GM12878 (cell line): ENCODE results near the gene UBR2. TPM values are rescaled to one million over a fixed set of nuclear protein-coding genes. Genes with fewer than 3 reads are reported as not detected.

Experiments used
- ATAC-seq: fragments of 200-7000 bp; cut with Tn5 transposase; 3 replicates; pipeline ENCODE4 v1.9.1; 2020; ENCODE audit warnings: mild to moderate bottlenecking, moderate library complexity
- BruUV-seq: library from RNA; stranded (reverse); fragments of 400-500 nt; replicated peaks from 2 replicates; lab custom pipeline; 2021; lab: Mats Ljungman, UMichigan
- CTCF ChIA-PET: fragments of 300-600 bp; sonication (Branson Sonifier 250); formaldehyde crosslinking; extraction: SDS; loops from one replicate; lab custom pipeline; 2021; ENCODE audit warnings: inconsistent platforms; lab: Yijun Ruan, JAX
- POLR2A ChIA-PET: fragments of 350-600 bp; formaldehyde crosslinking; extraction: SDS; loops from one replicate; lab custom pipeline; 2021; ENCODE audit warnings: inconsistent platforms; lab: Charles Lee
- RAD21 ChIA-PET: fragments of 300-600 bp; sonication (Branson Sonifier 250); formaldehyde crosslinking; loops from one replicate; lab custom pipeline; 2023; ENCODE audit warnings: antibody characterized with exemption; ENCODE audit not compliant: unreplicated experiment; lab: Charles Lee
- SMC1A ChIA-PET: fragments of 300-600 bp; sonication (Branson Sonifier 250); formaldehyde crosslinking; loops from one replicate; lab custom pipeline; 2023; ENCODE audit not compliant: unreplicated experiment, uncharacterized antibody; lab: Charles Lee
- DNase-seq: peaks from one replicate; pipeline ENCODE4 v3.0.0-alpha.2; 2011; ENCODE audit warnings: low read depth, low spot score
- FAIRE-seq: peaks from 3 replicates; lab custom pipeline; 2011; peaks lifted over from hg19 to GRCh38; lab: Jason Lieb, UNC
- H2AFZ ChIP-seq: 2 replicates; pipeline ENCODE4 v1.6.0; 2011; ENCODE audit warnings: low read depth, low read length, control low read depth; ENCODE audit not compliant: control insufficient read depth
- H3K27ac ChIP-seq: 2 replicates; pipeline ENCODE4 v1.5.1; 2011; ENCODE audit warnings: control low read depth; ENCODE audit not compliant: control insufficient read depth, insufficient read depth
- H3K27me3 ChIP-seq, 2 experiments: replicated peaks in 1 of 2; 2 replicates each; pipeline versions ENCODE4 v1.6.0 to v1.6.1; 2011; ENCODE audit warnings: low read length in 1 of 2; ENCODE audit not compliant: control insufficient read depth in 2 of 2, insufficient read depth in 2 of 2
- H3K36me3 ChIP-seq, 2 experiments: 2 replicates each; pipeline ENCODE4 v1.5.1; 2011; ENCODE audit warnings: low read length in 1 of 2; ENCODE audit not compliant: control insufficient read depth in 2 of 2, insufficient read depth in 2 of 2
- H3K4me1 ChIP-seq: 2 replicates; pipeline ENCODE4 v1.6.1; 2011; ENCODE audit warnings: mild to moderate bottlenecking, low read length, moderate library complexity, mixed read lengths; ENCODE audit not compliant: control insufficient read depth, insufficient read depth
- H3K4me2 ChIP-seq: 2 replicates; pipeline ENCODE4 v1.6.0; 2011; ENCODE audit warnings: control low read depth; ENCODE audit not compliant: control insufficient read depth, insufficient read depth
- H3K4me3 ChIP-seq: fragments of 200-600 bp; sonication (generic); 2 replicates; pipeline ENCODE4 v1.5.1; 2016
- H3K79me2 ChIP-seq: 2 replicates; pipeline ENCODE4 v1.6.0; 2011; ENCODE audit warnings: low read length; ENCODE audit not compliant: control insufficient read depth, insufficient read depth
- H3K9ac ChIP-seq: 2 replicates; pipeline ENCODE4 v1.8.0; 2011; ENCODE audit warnings: low read length, control low read depth, mixed read lengths; ENCODE audit not compliant: control insufficient read depth, insufficient read depth
- H3K9me3 ChIP-seq: replicated peaks from 3 replicates; pipeline ENCODE4 v1.5.1; 2011; ENCODE audit warnings: mild to moderate bottlenecking, low read length; ENCODE audit not compliant: control insufficient read depth, insufficient read depth
- H4K20me1 ChIP-seq: 2 replicates; pipeline ENCODE4 v1.6.0; 2011; ENCODE audit not compliant: control insufficient read depth, insufficient read depth
- BHLHE40 ChIP-seq, 2 experiments: fragments of 450-650 bp in 1 of 2; IDR thresholded peaks; 2 replicates each; pipeline ENCODE4 v1.6.1; 2011 to 2017; ENCODE audit warnings: low read depth in 2 of 2, borderline replicate concordance in 1 of 2, improper control_type of control experiment in 1 of 2, low read length in 1 of 2, mild to moderate bottlenecking in 1 of 2
- EED ChIP-seq: sonication (generic); IDR thresholded peaks from 2 replicates; pipeline ENCODE4 v1.6.1; 2016; ENCODE audit warnings: antibody characterized with exemption, low read depth
- KAT2A ChIP-seq: conservative IDR thresholded peaks from 2 replicates; pipeline ENCODE4 v1.6.1; 2011; ENCODE audit warnings: low read depth, low read length; ENCODE audit not compliant: control insufficient read depth
- MEF2B ChIP-seq: fragments of 450-650 bp; IDR thresholded peaks from 2 replicates; pipeline ENCODE4 v1.6.1; 2018; ENCODE audit warnings: mild to moderate bottlenecking, moderate library complexity; ENCODE audit not compliant: partially characterized antibody, poor library complexity, severe bottlenecking
- POLR2AphosphoS2 ChIP-seq: IDR thresholded peaks from 2 replicates; pipeline ENCODE4 v1.6.1; 2011; ENCODE audit warnings: low read depth, mild to moderate bottlenecking, low read length, improper control_type of control experiment, moderate library complexity
- SP1 ChIP-seq: IDR thresholded peaks from one replicate; pipeline ENCODE4 v1.6.1; 2011; ENCODE audit warnings: low read depth, low read length
- SPI1 ChIP-seq: IDR thresholded peaks from 2 replicates; pipeline ENCODE4 v1.6.1; 2011; ENCODE audit warnings: low read depth, mild to moderate bottlenecking, low read length, moderate library complexity, borderline replicate concordance; ENCODE audit not compliant: insufficient read depth
- SUPT20H ChIP-seq: IDR thresholded peaks from 2 replicates; pipeline ENCODE4 v1.6.1; 2011; ENCODE audit warnings: low read depth, mild to moderate bottlenecking, low read length, moderate library complexity, borderline replicate concordance; ENCODE audit not compliant: control insufficient read depth
- ZNF384 ChIP-seq: IDR thresholded peaks from 2 replicates; pipeline ENCODE4 v1.6.1; 2012; ENCODE audit warnings: low read depth, mild to moderate bottlenecking, low read length, improper control_type of control experiment, borderline replicate concordance
- WGBS: methylation state at CpG from one replicate; pipeline ENCODE4 v1.1.6; 2016; ENCODE audit warnings: low lambda C conversion rate; ENCODE audit not compliant: insufficient replicate concordance, insufficient coverage; ENCODE audit errors: missing lambda C conversion rate; 5-methylcytosine and 5-hydroxymethylcytosine counted together
- in situ Hi-C: fragments of 300-500 bp; cut with MboI; formaldehyde crosslinking; loops from 9 replicates; pipeline ENCODE4 v1.14.3; 2018; ENCODE audit warnings: mixed read lengths
- intact Hi-C: fragments of 100-400 bp; cut with micrococcal nuclease; formaldehyde crosslinking; loops from one replicate; pipeline ENCODE4 v1.14.2; 2022; ENCODE audit not compliant: unreplicated experiment
- polyA plus RNA-seq, 11 experiments: library from polyadenylated mRNA; depleted of rRNA in 4 of 11; unstranded in 6 of 11; stranded (reverse) in 5 of 11; fragments of >200 nt; fragmentation: Nextera tagmentation in 4 of 11; fragmentation: Illumina TruSeq in 1 of 11; extraction: Ambion mirVana in 4 of 11; extraction: Trizol in 1 of 11; gene quantifications; 1 replicate in 1 of 11; 2 replicates in 10 of 11; pipeline versions ENCODE4 v1.2.1 to v1.2.3, GENCODE V29; 2011 to 2016; ENCODE audit warnings: inconsistent platforms in 2 of 11, missing spikeins in 2 of 11, low read depth in 1 of 11
- total RNA-seq, 4 experiments: library from RNA; depleted of rRNA in 3 of 4; stranded (reverse); fragments of >200 nt in 3 of 4; fragmentation: Illumina TruSeq in 1 of 4; extraction: Trizol in 1 of 4; gene quantifications; 2 replicates each; pipeline versions ENCODE4 v1.2.1 to v1.2.3, GENCODE V29; 2013 to 2021
- TF ChIP-seq, protein P1 (sequence below): fragments of 450-650 bp; IDR thresholded peaks from 2 replicates; pipeline ENCODE4 v1.6.1; 2017; ENCODE audit warnings: borderline replicate concordance

The UBR2 gene
- total and polyA plus RNA-seq, 10 of the 15 experiments (the other 5 are each of a cell fraction or from before 2014, with no cell fraction given) = 2.3 to 18.4 (median 9.6) TPM

DNA sequence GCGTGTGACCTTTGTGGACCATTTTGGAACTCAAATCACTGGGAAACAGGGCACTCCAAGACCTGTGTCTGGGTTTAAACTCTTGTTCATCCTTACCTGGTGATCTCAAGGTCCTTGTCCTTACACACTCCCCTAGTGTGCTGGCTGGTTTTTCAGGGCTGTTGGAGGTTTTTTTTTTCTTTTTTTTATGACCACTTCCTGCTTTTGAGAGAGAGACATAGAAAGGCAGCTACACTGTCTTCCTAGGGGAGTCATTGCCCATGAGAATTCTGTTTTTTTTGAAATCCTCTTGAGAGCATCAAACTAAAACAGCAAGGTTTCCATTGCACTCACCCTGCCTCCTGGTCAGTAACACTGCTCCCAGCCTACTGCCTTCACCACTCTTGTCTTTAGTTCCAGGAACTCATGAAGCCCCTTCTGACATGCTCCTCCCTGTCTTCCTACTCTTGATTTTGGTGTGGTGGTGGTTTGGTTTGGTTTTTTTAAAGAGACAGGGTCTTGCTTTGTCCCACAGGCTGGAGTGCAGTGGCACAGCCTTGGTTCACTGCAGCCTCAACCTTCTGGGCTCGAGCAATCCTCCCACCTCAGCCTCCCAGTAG lies 130.0 kb downstream of the UBR2 start:
- Histone ChIP-seq H3K9me3 (no peaks in the 10 kb centered on the region), H3K9ac (no peak overlapping the region), H4K20me1 (no peaks in the 10 kb centered on the region), H3K4me2 (no peak overlapping the region), H3K79me2 (no peaks in the 10 kb centered on the region), H3K4me1 (no peaks in the 10 kb centered on the region), H3K27me3 (no peaks in the 10 kb centered on the region), H3K27ac (no peak overlapping the region), H2AFZ (no peak overlapping the region), H3K36me3 (peaks cover 6 to 21% of the 10 kb centered on the region in 2 experiments; a peak in 3 of 4 replicates), H3K4me3 (no peak overlapping the region)
- no peak for TF ChIP-seq BHLHE40 (IDR thresholded peaks at IDR 0.05; ENCODE audit: borderline replicate concordance in 1 of 2, low read depth in 2 of 2, low read length in 1 of 2)
- TF ChIP-seq POLR2AphosphoS2 = no peak
- TF ChIP-seq SPI1 = peak; percentile 29; the same call in 1 of the 2 replicates
- TF ChIP-seq MEF2B = no peak
- peak; percentile 67; the same call in 1 of the 2 replicates for TF ChIP-seq ZNF384
- peak; percentile 36; the same call in 2 of the 3 replicates for ATAC-seq
- 33% methylated on average over 2 of the region's 2 CpGs for WGBS
- ChIA-PET POLR2A (no interaction called here), RAD21 (interaction anchor here (1.3 kb wide), 1 partner anchor 52 kb away, joined by 3 read pairs; the partner anchor contains the start of gene TBCC), CTCF (interaction anchor here (0.9 to 2.3 kb wide), 3 partner anchors 13 to 31 kb away, joined by 3 to 14 read pairs (median 3); no protein-coding TSS in a partner anchor), SMC1A (interaction anchor here (1.0 to 2.6 kb wide), 3 partner anchors 32 to 55 kb away, joined by 4 to 13 read pairs (median 5); no protein-coding TSS in a partner anchor)
- in situ Hi-C loops = no loop called here
- no peak for FAIRE-seq
- DNase-seq = no peak
- intact Hi-C loops = no loop called here
- BruUV-seq = no TSS peak

DNA sequence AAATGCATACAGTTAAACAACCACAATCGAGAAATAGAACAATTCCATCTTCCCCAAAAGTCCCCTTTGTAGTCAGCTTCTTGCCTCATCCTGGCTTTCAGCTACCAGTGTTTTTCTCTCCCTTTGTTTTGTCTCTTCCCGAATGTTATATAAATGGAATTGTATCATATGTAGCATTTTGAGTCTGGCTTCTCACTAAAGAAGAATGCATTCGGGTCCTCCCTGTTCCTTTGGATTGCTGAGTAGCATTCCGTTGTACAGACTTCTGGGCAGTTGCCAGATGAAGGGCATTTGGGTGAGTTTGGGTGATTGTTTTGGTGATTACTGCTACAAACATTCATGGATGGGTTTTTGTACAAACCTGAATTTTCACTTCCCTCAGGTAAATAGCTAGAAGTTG lies 130.8 kb downstream of the UBR2 start:
- no peak overlapping the region for H3K9ac ChIP-seq
- no peak overlapping the region for H3K4me2 ChIP-seq
- no peaks in the 10 kb centered on the region for H3K4me1 ChIP-seq
- TF ChIP-seq SPI1 (no peak), SUPT20H (no peak), KAT2A (no peak), SP1 (no peak), EED (no peak)
- TF ChIP-seq, protein P1, sequence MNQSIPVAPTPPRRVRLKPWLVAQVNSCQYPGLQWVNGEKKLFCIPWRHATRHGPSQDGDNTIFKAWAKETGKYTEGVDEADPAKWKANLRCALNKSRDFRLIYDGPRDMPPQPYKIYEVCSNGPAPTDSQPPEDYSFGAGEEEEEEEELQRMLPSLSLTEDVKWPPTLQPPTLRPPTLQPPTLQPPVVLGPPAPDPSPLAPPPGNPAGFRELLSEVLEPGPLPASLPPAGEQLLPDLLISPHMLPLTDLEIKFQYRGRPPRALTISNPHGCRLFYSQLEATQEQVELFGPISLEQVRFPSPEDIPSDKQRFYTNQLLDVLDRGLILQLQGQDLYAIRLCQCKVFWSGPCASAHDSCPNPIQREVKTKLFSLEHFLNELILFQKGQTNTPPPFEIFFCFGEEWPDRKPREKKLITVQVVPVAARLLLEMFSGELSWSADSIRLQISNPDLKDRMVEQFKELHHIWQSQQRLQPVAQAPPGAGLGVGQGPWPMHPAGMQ = no peak
- 100% methylated on average over 4 of the region's 4 CpGs for WGBS
- in situ Hi-C loops (no loop called here), intact Hi-C loops (no loop called here)
- ChIA-PET CTCF (interaction anchor here (0.9 to 1.6 kb wide), 2 partner anchors 12 to 32 kb away, joined by 3 to 7 read pairs; no protein-coding TSS in a partner anchor), SMC1A (no interaction called here), RAD21 (interaction anchor here (0.8 kb wide), 1 partner anchor 204 kb away, joined by 5 read pairs; no protein-coding TSS in a partner anchor), POLR2A (no interaction called here)
- H3K9me3 ChIP-seq = no peaks in the 10 kb centered on the region
- no peak overlapping the region for H2AFZ ChIP-seq
- H3K27ac ChIP-seq = no peak overlapping the region
- no TSS peak for BruUV-seq
- no peak overlapping the region for H3K4me3 ChIP-seq
- DNase-seq (no peak), FAIRE-seq (no peak), ATAC-seq (no peak)
- no peaks in the 10 kb centered on the region for H3K27me3 ChIP-seq
- H3K36me3 ChIP-seq = peaks cover 5 to 13% of the 10 kb centered on the region in 2 experiments; a peak in 3 of 4 replicates
- H3K79me2 ChIP-seq = no peaks in the 10 kb centered on the region
- H4K20me1 ChIP-seq = no peaks in the 10 kb centered on the region
